HG02610 (cell line): Measurements from ENCODE around the gene TIGD6.

ENCODE experiments used
- ATAC-seq: cut with Tn5 transposase; IDR thresholded peaks from one replicate; pipeline ENCODE4 v1.9.1; 2021; ENCODE audit warnings: mild to moderate bottlenecking, moderate library complexity; ENCODE audit not compliant: unreplicated experiment

TIGD6 gene

DNA sequence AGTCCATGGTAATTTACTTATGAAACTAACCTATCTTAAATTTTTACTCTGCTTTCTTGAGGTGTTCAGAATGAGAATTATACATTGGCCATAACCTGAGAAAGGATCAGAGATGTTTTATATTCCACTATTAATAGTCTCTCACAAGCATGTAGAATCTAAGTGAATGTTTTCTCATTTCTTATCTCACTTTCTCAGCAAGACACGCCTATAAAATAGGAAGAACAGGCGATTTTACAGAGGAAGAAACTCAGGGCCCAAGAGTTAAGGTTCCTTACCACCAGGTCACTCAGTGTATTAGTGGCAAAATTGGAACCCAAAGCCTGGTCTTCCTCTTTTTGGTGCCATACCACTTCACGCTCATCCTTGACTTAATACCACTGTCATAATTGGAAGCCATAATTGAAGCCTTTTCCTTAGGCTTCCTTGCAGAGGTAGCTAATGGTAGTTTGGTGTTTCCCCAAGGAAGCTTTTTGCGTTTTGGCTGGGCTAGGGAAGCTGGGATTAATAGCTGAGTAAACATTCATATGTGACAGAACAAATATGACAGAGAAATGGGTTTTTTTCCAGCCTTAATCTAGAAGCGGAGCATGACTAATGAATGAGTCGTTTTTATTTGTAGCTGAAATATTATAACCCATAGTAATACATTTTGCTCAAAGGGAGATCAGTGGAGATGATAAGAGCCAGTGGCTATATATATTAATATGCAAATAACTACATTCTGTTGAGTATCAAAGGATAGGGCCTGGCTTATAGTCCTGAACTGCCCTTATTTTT is 17.0 kb upstream of the TIGD6 start:
- no peak for ATAC-seq

DNA sequence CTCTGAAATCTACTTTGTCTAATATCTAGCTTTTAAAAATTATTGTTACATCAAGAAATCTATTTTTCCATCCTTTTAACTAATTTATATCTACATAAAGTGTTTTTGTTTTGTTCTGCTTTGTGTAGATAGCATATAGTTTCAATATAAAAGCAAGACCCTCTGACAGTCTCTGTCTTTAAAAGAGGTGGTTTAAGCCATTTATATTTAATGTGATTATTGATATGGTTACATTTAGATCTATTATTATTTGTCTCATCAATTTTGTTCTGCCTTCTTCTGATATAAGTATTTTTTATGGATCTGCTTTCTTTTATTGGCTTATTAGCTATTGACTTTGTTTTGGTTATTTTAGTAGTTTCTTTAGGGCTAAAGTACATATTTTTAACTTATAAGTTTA is 16.1 kb upstream of the TIGD6 start:
- ATAC-seq, result no peak

DNA sequence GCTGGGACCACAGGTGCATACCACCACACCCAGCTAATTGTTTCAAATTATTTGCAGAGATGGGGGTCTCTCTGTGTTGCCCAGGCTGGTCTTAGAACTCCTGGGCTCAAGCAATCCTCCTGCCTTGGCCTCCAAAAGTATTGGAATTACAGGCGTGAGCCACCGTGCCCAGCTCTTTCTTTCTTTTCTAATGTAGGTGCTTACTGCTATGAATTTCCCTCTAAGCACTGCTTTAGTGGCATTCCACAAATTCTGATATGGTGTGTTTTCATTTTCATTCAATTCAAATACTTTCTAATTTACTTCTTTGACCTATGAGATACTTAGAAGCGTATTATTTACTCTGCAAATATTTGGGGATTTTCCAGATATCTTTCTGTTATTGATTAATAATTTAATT is 15.0 kb upstream of the TIGD6 start:
- no peak for ATAC-seq

DNA sequence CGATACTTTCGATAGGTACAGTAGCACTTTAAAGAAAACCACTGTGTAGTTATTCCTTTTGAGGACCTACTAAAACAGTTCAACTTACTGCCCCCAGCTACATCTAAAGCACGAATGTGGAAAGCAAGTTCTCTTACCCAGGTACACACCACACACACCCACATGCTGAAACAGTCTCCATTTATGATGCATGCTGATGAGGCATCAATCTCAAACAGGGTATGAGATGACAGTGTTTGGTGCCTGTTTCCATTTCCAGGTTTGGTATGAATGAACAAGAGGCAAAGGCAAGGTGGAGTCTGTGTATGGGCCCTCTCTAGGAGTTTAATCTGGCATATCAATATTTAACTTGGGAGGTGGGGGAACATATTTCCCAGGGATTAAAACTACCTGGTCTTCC is 14.0 kb upstream of the TIGD6 start:
- no peak for ATAC-seq

DNA sequence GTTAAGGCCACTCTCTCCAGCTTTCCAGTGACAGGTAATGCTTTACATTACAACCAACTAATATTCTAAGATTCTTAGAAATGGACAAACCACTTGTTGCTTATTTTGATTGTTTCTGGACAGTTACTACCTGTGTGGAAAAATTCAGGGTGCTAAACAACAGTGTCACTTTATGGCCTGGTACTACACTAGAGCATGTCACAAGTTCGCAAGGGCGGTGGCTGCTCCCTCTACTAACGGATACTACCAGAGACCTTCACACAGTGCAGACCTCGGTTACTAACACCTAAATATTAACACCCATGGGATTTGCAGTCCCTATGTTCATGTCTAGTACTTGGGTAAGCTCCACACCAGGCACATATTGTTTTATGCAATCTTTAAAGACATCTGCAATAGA is 13.5 kb upstream of the TIGD6 start:
- ATAC-seq, result no peak

DNA sequence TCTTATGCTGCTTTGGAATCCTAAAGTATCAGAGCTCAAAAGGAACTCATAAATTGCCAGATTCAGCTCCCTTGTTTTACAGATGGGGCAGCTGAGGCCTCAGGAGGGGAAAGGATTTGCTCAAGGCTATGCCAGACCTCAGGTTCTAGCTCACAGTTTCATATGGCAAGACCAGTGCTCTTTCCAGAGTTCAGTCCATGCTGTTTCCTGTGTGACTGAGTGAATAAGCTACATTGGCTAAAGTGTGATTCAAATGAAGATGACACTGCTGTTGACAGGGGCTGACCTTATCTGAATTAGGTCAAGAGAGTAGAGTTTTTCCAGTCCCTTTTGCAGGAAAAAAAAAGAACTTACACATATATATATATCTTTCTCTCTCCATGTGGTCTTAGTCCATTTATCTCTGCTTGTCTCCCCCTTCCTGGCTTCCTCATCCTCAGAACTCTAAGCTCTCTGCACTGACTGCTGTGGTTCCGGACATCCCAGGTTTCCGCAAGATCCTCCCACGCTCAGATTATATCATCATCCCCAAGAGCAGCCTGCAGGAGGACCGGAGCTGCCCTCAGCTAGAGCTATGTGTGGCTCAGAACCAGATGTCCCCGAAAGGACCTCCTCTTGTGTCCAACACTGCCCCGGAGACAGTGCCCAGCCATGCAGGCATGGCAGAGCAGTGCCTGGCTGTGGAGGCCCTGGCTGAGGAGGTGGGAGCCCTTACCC is 9.4 kb upstream of the TIGD6 start:
- ATAC-seq, result no peak

DNA sequence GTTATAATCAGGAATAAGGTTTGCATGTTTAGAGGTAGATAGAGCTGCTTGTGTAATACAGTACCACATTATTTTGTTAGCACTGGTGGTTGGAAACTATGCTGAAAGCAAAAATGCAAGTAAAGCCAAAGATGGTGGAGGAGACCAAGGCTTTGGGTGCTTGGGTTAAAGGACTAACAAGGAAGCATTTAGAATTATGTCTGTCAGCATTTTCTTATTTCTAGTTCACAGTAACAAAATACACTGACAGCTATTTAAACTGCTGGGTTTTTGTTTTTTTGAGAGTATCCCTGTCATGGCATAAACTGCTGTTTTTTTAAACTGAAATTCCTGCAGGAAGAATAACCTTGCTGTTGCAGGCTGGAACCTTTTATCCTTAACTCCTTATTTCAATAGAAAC is 6.6 kb upstream of the TIGD6 start:
- no peak for ATAC-seq

DNA sequence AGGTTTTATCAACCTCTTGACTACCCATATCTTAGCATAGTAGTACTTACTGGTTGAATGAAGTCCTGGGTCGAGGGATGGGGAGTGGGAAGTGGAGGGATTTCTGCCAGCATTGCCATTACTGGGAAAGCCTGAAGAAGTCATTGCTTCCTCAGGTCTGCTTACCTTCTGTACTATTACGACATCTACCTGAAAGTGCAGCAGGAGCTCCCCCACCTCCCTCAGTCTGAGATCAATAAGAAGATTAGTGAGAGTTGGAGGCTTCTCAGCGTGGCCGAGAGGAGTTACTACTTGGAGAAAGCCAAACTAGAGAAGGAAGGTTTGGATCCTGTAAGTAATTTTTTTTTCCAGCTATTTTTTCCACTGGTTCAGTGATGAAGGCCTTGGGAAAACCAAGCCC is 5.9 kb upstream of the TIGD6 start:
- ATAC-seq, result no peak

DNA sequence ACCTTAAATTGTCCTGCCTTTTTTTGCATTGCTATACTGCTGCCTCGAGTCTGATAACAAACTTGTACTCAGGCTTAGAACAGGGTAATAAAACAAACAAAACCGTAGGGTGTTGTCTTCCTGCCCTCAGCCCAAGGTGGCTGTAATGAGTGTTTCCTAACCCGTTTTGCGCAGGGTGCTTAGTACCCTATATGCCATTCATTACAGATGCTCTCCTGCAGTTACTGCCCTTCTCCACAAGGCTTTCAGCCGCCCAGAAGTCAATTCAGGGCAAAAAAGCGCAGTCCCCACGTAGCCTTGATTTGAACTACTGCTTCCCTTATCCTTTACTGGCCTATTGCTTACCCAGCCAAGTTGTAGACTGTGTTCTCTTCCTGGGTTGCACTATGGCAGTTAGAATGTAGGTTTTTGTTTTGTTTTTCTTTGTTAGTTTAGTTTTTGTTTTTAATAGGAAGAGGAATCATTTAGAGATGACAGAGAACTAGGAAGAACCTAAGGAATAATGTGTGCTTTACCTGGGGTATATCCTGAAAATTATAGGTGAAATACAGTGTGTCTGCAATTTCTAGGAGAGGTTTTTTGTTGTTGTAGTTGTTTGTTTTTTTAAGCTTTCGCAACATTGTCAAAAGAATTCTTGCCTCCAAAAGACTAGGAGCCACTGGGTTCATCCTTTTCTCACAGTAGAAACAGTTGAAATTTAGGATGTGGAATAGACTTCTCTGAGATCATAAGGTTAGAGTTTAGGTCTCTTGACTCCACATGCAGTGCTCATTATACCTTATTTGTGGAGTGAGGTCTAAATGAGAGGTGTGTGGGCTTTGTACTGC is 1.4 kb upstream of the TIGD6 start:
- ATAC-seq, result peak; percentile 55

DNA sequence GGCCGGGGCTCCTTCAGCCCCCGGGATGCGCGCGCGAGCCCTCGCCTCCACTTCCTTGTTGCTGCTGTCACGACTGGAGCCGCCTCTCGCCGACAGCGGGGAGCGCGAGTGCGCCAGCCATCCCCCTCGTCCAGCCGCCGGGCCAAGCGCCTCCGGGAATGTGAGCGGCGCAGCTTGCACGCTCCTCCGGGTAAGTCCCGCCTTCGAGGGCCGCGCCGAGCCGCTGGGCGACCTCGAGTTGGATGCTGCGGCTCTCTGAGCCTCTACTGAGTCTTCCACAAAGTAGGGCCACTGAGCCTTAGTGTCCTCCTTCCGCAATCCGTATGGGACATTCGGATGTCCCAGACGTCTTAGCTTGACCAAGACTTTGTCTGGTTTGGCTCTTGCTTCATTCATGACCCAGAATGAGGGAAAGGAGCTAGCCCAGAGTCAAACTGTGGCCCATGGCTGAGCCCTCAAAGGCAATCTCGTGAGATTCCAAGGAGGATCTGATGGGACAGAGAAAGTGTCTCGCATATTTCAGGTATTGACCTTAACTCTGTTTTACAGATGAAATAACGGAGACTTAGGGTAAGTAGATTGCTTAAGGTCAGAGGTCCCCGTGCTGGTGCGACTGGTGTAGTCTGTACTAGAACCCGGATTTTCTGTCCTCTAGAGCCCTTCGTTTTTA is 671 bp upstream of the TIGD6 start:
- peak; percentile 14 for ATAC-seq

DNA sequence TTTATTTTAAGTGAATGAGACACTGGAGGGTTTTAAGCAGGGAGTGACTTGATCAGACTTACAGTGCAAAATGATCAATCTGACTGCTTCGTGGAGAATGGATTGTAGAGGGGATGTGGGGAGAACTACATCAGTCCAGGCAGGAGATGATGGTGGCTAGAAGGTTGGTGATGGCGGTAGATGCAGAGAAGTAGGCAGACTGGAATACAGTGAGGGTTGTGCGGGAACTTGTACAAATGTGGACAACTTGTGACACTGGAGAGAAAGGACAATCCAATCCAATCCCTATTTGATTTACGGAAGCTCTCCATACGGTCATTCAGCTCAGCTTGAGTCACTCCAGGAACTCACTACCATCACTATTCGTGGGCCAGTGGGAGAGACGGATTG is 593 bp downstream of the TIGD6 start:
- no peak for ATAC-seq

DNA sequence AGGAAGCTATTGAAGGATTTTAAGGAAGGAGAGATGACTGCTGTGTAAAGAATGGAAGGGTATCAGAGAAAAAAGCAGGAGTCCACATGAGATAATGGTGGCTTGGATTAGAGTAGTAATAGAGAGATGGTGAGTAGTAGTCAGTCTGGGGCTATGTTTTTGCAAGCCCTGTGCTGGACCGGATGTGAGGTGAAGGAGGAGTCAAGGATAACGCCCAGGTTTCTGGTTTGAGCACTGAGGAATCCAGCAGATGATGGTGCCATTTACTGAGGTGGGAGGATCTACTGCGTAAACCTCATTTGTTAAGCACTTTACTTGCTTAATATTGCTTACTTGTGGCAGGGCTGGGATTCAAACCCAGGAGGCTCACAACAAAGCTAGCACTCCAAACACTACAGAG is 1.1 kb downstream of the TIGD6 start:
- no peak for ATAC-seq

DNA sequence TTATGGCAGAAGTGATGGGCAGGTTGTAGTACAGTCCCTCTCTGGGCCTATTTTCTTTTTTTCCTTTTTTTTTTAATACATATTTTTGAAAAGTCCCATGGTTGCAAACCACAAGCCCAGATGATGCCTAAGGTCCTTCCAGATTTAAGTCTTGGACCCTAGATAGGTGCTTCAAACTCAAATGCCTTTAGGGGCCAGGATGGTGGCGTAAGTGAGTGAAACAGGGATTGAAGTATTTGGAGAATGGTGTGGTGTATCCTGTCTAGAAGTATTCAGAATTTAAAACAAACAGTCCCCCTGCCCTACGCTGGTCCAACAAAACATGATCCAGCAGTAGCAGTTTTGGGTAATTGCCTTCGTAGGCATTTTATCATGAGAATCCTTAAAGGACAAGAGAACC is 2.2 kb downstream of the TIGD6 start:
- ATAC-seq, result no peak

DNA sequence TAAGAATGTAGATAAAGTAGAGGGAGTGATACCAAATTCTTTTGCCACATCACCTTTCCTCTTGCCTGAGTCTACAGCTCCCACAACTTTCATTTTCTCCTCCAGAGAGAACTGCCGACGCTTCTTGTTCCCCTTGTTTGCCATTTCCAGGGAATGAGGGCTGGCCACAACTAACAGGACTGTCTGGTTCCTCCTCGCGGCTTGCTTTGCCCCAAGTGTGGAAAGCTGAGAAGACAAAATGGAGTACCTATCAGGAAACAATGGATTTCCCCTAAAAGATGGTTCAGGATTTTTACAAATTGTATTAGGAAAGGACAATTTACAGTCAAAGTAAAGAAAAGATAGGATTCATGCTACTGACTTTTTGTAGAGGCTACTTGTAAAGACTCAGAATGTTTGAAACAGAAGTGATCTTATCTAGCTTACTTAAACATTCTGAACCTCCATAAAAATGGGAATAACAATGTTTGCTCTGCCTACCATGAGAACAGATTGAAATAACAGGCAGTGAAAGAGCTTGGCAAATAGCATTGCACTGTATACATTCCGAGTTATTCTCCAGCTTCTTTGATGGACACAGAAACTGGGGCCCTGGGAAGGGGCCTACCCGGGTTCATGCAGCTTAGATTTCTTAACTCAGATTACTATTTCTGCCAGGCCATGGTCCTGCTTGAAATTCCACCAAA is 4.1 kb downstream of the TIGD6 start:
- no peak for ATAC-seq

DNA sequence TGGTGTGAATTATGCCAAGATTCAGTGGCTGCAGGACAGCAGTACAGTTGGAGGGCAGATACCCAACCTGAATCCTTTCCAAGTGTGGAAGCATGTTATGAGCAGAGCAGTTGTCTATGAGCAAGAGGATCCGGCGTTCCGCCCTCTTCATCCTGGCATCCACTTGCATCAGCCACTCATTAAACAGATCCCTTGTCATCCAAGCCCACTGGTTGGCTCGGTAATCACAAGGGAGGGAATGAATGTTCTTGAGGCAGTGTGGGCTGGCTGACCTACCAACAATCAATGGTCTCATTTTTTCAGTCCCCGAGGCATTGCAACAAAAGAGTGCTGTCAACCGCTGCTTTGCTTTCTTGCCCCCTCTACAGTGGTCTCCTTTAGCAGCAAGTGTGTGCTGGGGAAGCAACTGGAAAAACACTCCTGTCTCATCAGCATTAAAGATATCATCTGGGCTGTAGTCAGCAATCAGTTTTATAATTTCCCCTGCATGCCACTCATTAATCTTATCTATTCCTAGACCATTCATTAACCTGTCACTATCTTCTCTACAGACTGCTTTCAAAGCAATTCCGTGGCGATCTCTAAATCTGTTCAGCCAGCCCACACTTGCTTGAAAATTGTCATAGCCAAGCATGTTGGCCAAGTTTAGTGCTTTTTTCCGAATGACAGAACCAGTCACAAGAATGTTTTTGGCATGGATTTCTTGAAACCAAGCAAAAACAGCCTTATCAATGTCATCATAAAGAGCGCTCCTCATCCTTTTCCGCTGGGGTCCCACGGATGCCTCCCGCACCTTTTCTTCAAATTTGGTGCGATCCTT is 4.9 kb downstream of the TIGD6 start:
- no peak for ATAC-seq

DNA sequence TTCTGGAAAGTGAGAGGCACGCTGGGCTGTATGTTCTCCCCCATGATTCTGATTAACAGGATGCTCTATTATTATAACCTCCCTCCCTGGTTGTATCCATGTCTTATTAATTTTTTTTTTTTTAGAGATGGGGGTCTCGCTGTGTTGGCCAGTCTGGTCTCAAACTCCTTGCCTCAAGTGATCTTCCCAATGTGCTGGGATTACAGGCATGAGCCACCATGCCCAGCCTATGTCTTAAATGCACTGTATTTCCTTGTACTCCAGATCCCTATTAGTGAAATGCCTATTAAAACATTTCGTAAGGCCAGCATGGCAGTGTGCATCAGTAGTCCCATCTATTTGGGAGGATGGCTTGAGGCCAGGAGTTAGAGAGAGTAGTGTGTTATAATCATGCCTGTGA is 7.0 kb downstream of the TIGD6 start:
- no peak for ATAC-seq

DNA sequence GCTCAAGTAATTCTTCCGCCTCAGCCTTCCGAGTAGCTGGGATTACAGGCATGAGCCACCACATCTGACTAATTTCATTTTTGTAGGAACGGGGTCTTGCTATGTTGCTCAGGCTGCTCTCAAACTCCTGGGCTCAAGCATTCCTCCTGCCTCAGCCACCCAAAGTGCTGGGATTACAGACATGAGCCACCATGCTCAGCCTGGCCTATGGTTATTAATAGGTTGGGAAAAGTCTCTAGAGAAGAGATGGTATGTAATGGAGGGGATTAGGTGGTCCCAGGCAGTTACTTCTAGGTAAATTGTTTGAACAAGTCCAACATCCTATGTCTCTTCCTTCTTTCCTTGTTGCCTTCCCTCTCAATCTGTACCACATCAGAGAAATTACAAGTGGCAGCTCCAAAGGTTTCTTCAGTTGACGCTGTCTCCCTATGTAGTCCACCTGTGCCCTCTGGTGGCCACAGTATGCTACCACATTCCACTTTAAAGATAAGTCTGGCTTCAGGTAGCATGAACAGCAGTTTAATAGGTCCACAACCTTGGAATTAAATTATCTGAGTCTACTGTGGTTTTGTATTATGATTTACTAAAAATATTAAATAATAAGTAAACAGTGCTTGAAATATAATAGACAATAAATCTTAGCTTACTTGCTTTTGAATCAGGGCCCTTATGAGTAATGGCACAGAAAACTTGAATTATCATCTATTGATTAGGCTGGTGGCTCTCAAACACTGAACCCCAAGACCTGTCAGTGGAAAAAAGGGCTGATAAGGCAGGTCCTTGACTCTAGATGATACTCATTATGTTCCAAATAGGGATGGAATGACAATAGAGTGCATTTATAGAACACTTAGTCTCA is 9.7 kb downstream of the TIGD6 start:
- peak; percentile 89 for ATAC-seq

DNA sequence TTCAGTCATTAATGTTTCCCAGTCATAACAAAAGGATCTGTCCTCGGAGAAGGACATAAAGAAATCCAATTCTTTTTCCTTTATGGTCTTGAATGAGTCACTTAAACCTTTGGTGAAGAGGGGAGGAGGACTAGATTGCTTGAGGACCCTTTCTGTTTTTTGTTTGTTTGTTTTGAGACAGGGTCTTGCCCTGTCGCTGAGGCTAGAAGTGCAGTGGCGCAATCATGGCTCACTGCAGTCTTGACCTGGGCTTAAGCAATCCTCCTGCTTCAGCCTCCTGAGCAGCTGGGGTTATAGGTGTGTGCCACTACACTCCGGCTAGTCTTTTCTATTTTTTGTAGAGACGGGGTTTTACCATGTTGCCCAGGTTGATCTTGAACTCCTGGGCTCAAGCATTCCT is 12.3 kb downstream of the TIGD6 start:
- no peak for ATAC-seq

DNA sequence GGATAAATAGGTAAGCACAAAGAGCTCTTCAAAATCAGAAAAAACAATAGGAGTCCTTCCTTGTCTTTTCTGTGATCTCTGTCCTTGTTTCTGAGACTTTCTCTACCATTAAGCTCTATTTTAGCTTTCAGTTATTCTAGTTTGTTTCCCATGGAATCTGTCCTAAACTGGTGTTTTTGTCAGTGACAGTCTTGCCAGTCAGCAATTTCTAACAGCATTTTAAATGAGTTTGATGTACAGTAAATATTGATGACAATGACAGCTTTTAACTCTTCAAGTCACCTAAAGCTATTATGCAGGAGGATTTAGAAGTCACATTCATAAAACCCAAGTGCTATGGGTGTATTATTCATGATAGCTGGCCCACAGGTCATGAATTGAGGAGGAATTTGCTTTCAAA is 17.9 kb downstream of the TIGD6 start:
- ATAC-seq, result no peak
